Fibroblast of pulmonary artery (primary cell): ENCODE measurements around the gene PLEKHG3.
"Not testable (repeated sequence)": the region's sequence is repeated elsewhere in the genome, so short reads cannot be mapped to it uniquely, and the experiment has no call there.

Source experiments
- DNase-seq: peaks from one replicate; pipeline ENCODE4 v3.0.0-alpha.2; 2010; ENCODE audit warnings: low read depth
- H3K4me3 ChIP-seq: replicated peaks from 2 replicates; pipeline ENCODE4 v1.5.1; 2011; ENCODE audit warnings: low read depth, mild to moderate bottlenecking, control low read depth, low read length, moderate library complexity
- TF ChIP-seq, protein P1 (sequence below): IDR thresholded peaks from 2 replicates; pipeline ENCODE4 v1.5.1; 2011; ENCODE audit warnings: mild to moderate bottlenecking, control low read depth, low read length, inconsistent platforms; ENCODE audit errors: missing control alignments

PLEKHG3 gene

DNA sequence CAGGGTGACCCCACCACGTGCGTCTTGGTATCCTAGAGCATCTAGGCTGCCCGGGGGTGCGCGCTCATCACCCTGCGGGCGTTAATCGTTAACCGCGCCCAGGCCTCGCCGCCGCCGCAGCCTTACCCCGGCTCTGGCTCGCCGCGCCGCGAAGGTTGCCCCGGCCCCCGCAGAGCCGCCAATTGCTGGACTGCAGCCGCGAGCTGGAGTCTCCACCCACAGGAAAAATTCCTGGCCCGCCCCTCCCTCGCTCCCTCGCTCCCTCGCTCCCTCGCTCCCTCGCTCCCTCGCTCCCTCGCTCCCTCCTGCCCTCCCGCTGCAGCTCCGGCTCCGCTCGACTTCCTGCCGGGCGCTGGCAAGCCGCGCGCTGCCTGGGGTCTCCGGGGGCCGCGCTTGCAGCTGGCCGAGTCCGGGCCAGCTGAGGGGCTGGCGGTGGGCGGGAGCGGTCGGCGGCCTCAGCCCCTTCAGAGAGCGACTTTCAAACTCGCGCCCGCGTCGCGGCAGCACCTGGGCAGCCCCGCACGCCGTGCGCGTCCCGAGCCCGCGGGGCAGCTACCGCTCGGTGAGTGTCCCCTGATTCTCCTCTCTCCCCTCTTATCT is at the start of gene PLEKHG3:
Gene PLEKHG3 (plus strand): TSS at position 282 of the 600 bp plus-strand sequence. CDS start 23,208 bp downstream, outside the sequence.
- TF ChIP-seq, protein P1, sequence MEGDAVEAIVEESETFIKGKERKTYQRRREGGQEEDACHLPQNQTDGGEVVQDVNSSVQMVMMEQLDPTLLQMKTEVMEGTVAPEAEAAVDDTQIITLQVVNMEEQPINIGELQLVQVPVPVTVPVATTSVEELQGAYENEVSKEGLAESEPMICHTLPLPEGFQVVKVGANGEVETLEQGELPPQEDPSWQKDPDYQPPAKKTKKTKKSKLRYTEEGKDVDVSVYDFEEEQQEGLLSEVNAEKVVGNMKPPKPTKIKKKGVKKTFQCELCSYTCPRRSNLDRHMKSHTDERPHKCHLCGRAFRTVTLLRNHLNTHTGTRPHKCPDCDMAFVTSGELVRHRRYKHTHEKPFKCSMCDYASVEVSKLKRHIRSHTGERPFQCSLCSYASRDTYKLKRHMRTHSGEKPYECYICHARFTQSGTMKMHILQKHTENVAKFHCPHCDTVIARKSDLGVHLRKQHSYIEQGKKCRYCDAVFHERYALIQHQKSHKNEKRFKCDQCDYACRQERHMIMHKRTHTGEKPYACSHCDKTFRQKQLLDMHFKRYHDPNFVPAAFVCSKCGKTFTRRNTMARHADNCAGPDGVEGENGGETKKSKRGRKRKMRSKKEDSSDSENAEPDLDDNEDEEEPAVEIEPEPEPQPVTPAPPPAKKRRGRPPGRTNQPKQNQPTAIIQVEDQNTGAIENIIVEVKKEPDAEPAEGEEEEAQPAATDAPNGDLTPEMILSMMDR, result no peak
- peak; percentile 72 for DNase-seq
- H3K4me3 ChIP-seq, result peak within 1 kb of the TSS; percentile 67

DNA sequence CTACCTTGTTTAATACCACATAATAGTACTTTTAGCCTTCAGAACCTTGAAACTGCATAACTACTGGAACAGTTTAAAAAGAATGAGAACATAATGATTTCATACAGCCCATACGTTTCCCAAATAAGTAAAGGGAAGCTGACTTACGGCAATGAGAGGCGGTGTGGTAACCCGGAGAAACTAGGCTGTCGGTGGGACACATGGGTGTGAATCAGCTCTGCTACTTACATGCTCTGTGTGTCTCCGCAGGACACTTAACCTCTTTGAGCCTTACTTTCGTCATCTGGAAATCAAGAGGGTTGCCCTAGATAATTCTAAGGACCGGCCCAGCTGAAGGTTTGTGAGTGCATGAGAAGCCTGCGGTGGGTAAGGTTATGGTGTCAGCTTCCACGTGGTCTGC is 49.3 kb upstream of the PLEKHG3 start:
- no peak overlapping the region for H3K4me3 ChIP-seq
- no peak for DNase-seq
- TF ChIP-seq, protein P1, result no peak

DNA sequence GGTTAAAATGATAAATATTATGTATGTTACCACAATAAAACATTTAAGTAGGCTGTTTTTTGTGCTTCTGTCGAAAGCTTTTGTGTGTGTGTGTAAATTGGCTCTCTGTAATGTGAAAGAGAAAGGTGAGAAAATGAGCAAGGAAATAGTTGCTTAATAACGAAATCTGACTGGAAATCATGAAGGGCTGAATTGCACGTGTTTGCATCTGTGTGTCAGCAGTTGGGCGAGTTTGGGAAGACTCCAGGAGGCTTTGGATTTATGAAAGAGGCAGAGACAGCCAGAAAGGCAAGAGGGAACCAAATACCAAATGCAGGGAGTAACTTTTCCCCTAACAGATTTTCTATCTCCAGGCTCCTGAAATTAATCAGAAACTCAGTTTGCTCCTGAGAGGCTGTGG is 47.2 kb upstream of the PLEKHG3 start:
- DNase-seq, result peak; percentile 51
- TF ChIP-seq, protein P1, result no peak
- no peak overlapping the region for H3K4me3 ChIP-seq

DNA sequence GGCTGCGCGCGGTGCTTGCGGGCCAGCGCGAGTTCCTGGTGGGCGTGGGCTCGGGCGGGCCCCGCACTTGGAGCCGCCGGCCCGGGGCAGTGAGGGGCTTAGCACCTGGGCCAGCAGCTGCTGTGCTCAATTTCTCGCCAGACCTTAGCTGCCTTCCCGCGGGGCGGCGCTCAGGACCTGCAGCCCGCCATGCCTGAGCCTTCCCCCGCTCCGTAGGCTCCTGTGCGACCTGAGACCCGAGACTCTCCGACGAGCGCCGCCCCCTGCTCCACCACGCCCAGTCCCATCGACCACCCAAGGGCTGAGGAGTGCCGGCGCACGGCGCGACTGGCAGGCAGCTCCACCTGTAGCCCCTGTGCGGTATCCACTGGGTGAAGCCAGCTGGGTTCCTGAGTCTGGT is 46.0 kb upstream of the PLEKHG3 start:
- no peak overlapping the region for H3K4me3 ChIP-seq
- TF ChIP-seq, protein P1, result no peak
- DNase-seq, result no peak

DNA sequence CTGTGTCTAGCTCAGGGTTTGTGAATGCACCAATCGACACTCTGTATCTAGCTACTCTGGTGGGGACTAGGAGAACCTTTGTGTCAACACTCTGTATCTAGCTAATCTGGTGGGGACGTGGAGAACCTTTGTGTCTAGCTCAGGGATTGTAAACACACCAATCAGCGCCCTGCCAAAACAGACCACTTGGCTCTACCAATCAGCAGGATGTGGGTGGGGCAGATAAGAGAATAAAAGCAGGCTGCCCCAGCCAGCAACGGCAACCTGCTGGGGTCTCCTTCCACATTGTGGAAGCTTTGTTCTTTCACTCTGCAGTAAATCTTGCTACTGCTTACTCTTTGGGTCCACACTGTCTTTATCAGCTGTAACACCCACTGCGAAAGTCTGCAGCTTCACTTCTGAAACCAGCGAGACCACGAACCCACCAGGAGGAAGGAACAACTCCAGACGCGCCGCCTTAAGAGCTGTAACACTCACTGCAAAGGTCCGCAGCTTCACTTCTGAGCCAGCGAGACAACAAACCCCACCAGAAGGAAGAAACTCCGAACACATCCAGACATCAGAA is 45.4 kb upstream of the PLEKHG3 start:
- not testable (repeated sequence) for H3K4me3 ChIP-seq, DNase-seq

DNA sequence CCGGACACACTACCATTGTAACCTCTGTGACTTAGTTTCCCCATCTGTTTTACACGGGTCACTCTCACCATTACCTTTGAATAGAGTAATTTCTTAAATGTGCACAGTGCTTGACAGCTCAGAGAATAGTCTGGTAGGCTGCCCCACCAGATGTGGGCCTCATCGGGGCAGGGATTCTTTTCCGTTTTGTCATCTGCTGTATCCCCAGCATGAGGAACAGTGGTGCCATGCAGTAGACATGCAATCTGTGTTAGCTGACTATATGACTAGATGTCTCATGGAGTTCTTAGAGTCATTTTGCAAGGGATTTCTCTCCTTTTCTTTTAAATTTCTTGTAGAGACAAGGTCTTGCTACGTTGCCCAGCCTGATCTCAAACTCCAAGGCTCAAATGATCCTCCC is 44.9 kb upstream of the PLEKHG3 start:
- no peak for DNase-seq
- H3K4me3 ChIP-seq, result no peak overlapping the region
- TF ChIP-seq, protein P1, result no peak

DNA sequence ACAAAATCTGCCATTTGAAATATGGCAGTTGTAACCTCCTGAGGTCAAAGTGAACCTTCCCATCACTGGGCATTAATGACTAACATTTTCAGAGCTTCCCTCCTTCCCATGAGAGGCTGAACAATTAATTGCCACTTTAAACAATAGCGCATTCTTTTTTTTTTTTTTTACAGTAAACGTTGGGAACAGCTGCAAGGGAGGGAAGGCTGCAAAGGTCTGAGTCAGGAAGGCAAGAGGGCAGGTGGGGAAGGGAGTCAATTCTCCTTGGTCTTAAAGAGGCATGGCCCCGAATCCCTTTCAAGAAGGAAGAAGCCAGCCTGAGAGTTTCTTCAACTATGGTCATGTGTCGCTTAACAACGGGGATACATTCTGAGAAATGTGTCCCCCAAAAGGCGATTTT is 41.0 kb upstream of the PLEKHG3 start:
- no peak overlapping the region for H3K4me3 ChIP-seq
- no peak for DNase-seq
- TF ChIP-seq, protein P1, result no peak
